Measurements from ENCODE around the gene NID1.
"Not testable (repeated sequence)": the region's sequence is repeated elsewhere in the genome, so short reads cannot be mapped to it uniquely, and the experiment has no call there.

The NID1 gene

GRCh38 chr1:235999259-235999925, 65.5 kb downstream of the NID1 start:
- no peak for DNase-seq (ENCODE audit: low read depth, low spot score)

GRCh38 chr1:235998812-235999211, 66.1 kb downstream of the NID1 start:
- no peak for DNase-seq (ENCODE audit: low read depth, low spot score)

GRCh38 chr1:235997931-235998330, 67.0 kb downstream of the NID1 start:
- DNase-seq (ENCODE audit: low read depth, low spot score) = no peak

GRCh38 chr1:235997049-235997448, 67.8 kb downstream of the NID1 start:
- no peak for DNase-seq (ENCODE audit: low read depth, low spot score)

GRCh38 chr1:235996048-235996785, 68.7 kb downstream of the NID1 start:
- DNase-seq (ENCODE audit: low read depth, low spot score) = no peak

- no peak for DNase-seq (ENCODE audit: low read depth, low spot score)
These were observed 69.4 kb downstream of the NID1 start for GRCh38 chr1:235995511-235995910.

- no peak for DNase-seq (ENCODE audit: low read depth, low spot score)
These were observed 71.2 kb downstream of the NID1 start for GRCh38 chr1:235993652-235994051.

- DNase-seq (ENCODE audit: low read depth, low spot score) = no peak
These were observed 72.0 kb downstream of the NID1 start for GRCh38 chr1:235992868-235993267.

GRCh38 chr1:235992346-235992745, 72.5 kb downstream of the NID1 start:
- no peak for DNase-seq (ENCODE audit: low read depth, low spot score)

GRCh38 chr1:235990330-235990795, 74.5 kb downstream of the NID1 start:
- DNase-seq (ENCODE audit: low read depth, low spot score) = no peak

- no peak for DNase-seq (ENCODE audit: low read depth, low spot score)
These were observed 75.8 kb downstream of the NID1 start for GRCh38 chr1:235989105-235989504.

- DNase-seq (ENCODE audit: low read depth, low spot score) = no peak
These were observed 78.0 kb downstream of the NID1 start for GRCh38 chr1:235986869-235987268.

- no peak for DNase-seq (ENCODE audit: low read depth, low spot score)
These were observed 80.7 kb downstream of the NID1 start for GRCh38 chr1:235984041-235984825.

GRCh38 chr1:235980976-235981375, 83.9 kb downstream of the NID1 start:
- DNase-seq (ENCODE audit: low read depth, low spot score) = no peak

- no peak for DNase-seq (ENCODE audit: low read depth, low spot score)
These were observed 85.1 kb downstream of the NID1 start for GRCh38 chr1:235979716-235980333.

- no peak for DNase-seq (ENCODE audit: low read depth, low spot score)
These were observed 85.7 kb downstream of the NID1 start for GRCh38 chr1:235979176-235979575.

GRCh38 chr1:235976490-235976889, 88.4 kb downstream of the NID1 start:
- DNase-seq (ENCODE audit: low read depth, low spot score) = no peak

GRCh38 chr1:235974616-235975015, 90.3 kb downstream of the NID1 start:
- no peak for DNase-seq (ENCODE audit: low read depth, low spot score)

GRCh38 chr1:235972691-235973090, 92.2 kb downstream of the NID1 start:
- DNase-seq (ENCODE audit: low read depth, low spot score) = not testable (repeated sequence)

- DNase-seq (ENCODE audit: low read depth, low spot score) = no peak
These were observed 92.6 kb downstream of the NID1 start for GRCh38 chr1:235972311-235972689.

- DNase-seq (ENCODE audit: low read depth, low spot score) = peak; percentile 60
These were observed 93.1 kb downstream of the NID1 start for GRCh38 chr1:235971571-235972310.

Measured in iPS DF 19.7 (cell line).